Choroid plexus epithelial cell (primary cell): ENCODE results near the gene ATAD2B.

Experiments
- DNase-seq: peaks from one replicate; pipeline ENCODE4 v3.0.0-alpha.2; 2010; ENCODE audit warnings: low read depth
- H3K4me3 ChIP-seq: 2 replicates; pipeline ENCODE4 v1.5.1; 2011; ENCODE audit warnings: low read depth, mild to moderate bottlenecking, control low read depth, low read length, moderate library complexity
- TF ChIP-seq, protein P1 (sequence below): conservative IDR thresholded peaks from 2 replicates; pipeline ENCODE4 v1.5.1; 2011; ENCODE audit warnings: low read depth, mild to moderate bottlenecking, control low read depth, inconsistent platforms, low read length, moderate library complexity

The ATAD2B gene

DNA sequence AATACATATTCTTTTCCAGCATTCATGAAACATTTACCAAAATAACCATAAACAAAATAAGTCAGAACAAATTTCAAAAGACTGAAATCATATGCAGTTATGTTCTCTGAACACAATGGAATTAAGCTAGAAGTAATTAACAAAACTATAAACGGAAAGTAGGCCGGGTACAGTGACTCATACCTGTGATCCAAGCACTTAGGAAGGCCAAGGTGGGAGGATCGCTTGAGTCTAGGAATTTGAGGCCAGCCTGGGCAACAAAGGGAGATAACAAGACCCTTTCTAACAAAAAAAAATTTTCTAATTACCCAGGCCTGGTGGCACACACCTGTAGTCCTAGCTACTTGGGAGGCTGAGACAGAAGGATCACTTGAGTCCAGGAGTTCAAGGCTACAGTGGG lies 14.9 kb downstream of the ATAD2B start:
- peak; percentile 8 for DNase-seq
- TF ChIP-seq, protein P1, sequence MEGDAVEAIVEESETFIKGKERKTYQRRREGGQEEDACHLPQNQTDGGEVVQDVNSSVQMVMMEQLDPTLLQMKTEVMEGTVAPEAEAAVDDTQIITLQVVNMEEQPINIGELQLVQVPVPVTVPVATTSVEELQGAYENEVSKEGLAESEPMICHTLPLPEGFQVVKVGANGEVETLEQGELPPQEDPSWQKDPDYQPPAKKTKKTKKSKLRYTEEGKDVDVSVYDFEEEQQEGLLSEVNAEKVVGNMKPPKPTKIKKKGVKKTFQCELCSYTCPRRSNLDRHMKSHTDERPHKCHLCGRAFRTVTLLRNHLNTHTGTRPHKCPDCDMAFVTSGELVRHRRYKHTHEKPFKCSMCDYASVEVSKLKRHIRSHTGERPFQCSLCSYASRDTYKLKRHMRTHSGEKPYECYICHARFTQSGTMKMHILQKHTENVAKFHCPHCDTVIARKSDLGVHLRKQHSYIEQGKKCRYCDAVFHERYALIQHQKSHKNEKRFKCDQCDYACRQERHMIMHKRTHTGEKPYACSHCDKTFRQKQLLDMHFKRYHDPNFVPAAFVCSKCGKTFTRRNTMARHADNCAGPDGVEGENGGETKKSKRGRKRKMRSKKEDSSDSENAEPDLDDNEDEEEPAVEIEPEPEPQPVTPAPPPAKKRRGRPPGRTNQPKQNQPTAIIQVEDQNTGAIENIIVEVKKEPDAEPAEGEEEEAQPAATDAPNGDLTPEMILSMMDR: no peak
- H3K4me3 ChIP-seq: no peak overlapping the region

DNA sequence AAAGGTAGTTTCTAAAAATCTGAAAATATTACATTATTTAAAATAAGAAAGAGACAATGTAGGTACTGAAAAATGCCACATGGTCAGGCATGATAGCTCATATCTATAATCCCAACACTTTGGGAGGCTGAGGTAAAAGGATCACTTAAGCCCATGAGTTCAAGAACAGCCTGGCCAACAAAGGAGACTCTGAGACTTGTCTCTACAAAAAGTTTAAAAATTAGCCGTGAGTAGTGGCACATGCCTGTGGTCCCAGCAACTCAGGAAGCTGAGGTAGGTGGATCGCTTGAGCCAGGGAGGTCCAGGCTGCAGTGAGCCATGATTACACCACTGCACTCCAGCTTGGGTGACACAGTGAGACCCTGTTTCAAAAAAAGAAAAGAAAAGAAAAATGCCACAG lies 21.8 kb downstream of the ATAD2B start:
- H3K4me3 ChIP-seq: no peak overlapping the region
- peak; percentile 51 for DNase-seq
- TF ChIP-seq, protein P1: no peak

DNA sequence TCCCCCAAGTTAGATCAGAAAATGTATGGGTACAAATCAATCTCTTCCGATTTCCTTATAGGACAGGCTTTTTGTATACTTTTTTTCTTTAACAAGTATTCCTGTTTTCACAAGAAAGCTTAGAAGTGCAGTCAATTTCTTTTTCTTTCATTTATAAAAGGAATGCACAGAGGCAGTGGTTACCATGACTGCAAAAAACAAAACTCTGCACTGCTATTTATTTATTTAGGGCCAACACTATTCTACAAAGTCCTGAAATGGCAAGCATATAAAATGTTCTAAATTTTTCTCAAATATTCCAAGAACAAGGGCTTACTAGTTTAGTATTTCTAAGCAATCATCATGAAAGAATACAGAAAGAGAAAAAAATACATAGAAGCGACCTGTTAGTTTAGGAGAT lies 22.2 kb downstream of the ATAD2B start:
- TF ChIP-seq, protein P1: no peak
- H3K4me3 ChIP-seq: no peak overlapping the region
- peak; percentile 75 for DNase-seq

DNA sequence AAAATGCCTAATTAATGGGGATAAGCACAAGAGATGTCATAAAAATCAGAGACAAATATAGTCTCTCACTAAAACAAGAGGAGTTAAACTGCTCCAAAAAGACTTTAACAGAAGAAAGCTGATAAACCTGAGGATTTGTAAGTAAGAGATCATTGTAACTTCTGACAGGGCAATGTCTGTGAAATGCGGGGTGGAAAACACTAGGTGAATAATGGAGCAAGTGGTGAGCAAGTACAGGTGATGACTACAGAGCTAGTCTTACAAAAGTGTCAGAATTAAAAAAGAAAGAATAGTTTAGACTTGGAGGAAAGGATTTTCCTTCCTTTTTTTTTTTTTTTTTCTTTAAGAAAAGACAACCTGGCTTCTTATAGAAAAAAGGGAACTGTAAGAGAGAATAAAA lies 22.7 kb downstream of the ATAD2B start:
- no peak overlapping the region for H3K4me3 ChIP-seq
- TF ChIP-seq, protein P1: no peak
- no peak for DNase-seq

DNA sequence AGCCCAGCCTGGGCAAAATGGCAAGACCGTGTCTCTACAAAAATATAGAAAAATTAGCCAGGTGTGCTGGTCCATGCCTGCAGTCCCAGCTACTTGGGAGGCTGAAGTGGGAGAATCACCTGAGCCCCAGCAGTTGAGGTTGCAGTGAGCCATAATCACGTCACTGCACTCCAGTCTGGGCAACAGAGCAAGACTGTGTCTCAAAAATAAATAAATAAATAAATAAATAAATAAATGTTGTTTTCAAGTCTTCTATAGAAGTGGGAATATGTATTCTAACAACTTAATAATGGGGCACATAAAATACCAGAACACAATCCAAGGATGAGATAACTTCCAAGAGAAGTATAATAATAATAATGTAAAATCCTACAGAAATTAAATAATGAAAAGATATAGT lies 23.9 kb downstream of the ATAD2B start:
- DNase-seq: no peak
- no peak overlapping the region for H3K4me3 ChIP-seq
- TF ChIP-seq, protein P1: no peak

DNA sequence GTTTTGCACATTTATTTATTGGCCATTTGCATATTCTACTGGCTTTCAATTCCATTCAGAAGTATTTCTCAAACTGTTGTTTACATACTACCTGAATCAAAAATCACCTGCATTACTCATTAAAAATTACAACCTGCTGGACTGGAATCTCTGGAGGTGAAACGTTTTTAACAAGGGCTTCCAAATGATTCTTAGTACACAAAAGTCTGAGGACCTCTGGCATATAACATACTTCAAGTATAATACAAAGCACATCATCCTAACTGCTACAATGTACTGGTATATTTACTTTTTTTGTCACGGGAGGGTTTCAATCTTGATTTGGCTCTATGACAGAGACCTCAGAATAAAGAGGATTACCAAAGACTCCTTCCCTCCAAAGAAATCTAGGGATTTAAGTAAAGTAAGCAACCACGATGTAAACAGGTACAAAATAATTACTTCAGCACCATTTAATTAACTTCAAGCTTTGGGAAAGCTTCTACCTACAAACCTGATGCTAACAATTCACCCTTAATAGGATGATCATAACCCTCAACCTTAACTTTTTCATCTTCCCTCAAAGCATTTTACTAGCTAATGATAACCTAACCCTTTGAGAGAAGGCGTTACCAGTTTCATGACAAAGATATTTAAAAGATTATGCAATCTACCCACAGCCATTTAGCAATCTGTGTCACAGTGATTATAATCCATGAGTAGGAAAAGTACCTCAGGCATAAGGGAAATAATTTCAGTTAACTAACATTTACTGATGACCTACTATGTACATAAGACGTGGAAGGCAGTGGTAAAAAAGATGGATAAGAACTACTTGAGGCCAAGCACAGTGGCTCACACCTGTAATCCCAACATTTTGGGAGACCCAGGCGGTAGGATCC lies 24.7 kb downstream of the ATAD2B start:
- peak; percentile 60 for DNase-seq
- H3K4me3 ChIP-seq: no peak overlapping the region
- TF ChIP-seq, protein P1: no peak

DNA sequence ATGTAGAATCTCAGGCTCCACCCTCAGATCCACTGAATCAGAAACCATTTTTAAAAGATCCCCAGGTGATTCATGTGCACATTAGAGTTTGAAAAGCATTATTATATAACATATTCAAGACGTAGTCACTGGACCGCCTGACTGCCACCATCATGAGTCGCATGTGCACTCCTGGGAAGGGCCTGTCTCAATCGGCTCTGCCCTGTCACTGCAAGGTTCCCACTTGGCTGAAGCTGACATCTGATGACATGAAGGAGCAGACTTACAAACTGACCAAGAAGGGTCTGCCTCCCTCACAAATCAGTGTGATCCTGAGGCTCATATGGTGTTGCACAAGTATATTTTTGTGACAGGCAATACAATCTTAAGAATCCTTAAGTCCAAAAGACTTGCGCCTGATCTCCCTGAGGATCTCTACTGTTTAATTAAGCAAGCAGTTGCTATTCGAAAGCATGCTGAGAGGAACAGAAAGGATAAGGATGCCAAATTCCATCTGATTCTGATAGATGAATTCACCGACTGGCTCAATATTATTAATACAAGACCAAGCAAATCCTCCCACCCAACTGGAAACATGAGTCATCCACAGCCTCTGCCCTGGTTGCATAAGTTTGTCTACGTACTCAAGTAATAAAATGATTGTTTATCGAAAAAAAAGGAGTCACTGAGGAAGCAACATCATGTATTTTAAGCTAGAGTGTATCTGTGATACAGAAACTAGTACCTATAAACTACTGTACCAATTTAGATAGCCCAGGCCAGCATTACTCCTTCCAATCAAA lies 26.2 kb downstream of the ATAD2B start:
- DNase-seq: peak; percentile 90
- TF ChIP-seq, protein P1: no peak
- H3K4me3 ChIP-seq: no peak overlapping the region
